CD4-positive, CD25-positive, alpha-beta regulatory T cell (primary cell): ENCODE results near the gene NOA1. TPM values are rescaled to one million over a fixed set of nuclear protein-coding genes. Genes with fewer than 3 reads are reported as not detected.

Experiments used
- ATAC-seq, 2 donors: fragments of 150-1000 bp; cut with Tn5 transposase; one replicate each; pipeline ENCODE4 v1.10.0; 2021; ENCODE audit warnings: low read depth in 2 of 2, moderate number of reproducible peaks in 2 of 2, moderate library complexity in 1 of 2
- DNase-seq, 3 donors: peaks; one replicate each; pipeline versions ENCODE4 v3.0.0 to v3.0.0-alpha.2; 2012 to 2022; ENCODE audit warnings: mixed read lengths in 1 of 3
- H3K27ac ChIP-seq: one replicate; pipeline ENCODE4 v1.7.0; 2013; ENCODE audit warnings: mild to moderate bottlenecking, low read length; ENCODE audit not compliant: insufficient read depth, poor library complexity, severe bottlenecking
- H3K27me3 ChIP-seq: one replicate; pipeline ENCODE4 v1.7.0; 2013; ENCODE audit warnings: low read length; ENCODE audit not compliant: control insufficient read depth, insufficient read depth
- H3K36me3 ChIP-seq: one replicate; pipeline ENCODE4 v1.7.0; 2013; ENCODE audit warnings: mild to moderate bottlenecking, low read length, moderate library complexity; ENCODE audit not compliant: control insufficient read depth, insufficient read depth
- H3K4me1 ChIP-seq: 2 replicates; pipeline ENCODE4 v1.7.0; 2013; ENCODE audit warnings: mild to moderate bottlenecking, low read length; ENCODE audit not compliant: insufficient read depth, control insufficient read depth, poor library complexity, severe bottlenecking
- H3K4me3 ChIP-seq: one replicate; pipeline ENCODE4 v1.7.0; 2013; ENCODE audit warnings: low read depth, mild to moderate bottlenecking, low read length, moderate library complexity
- H3K9me3 ChIP-seq, 2 experiments: 1 replicate in 1 of 2; 2 replicates in 1 of 2; pipeline ENCODE4 v1.7.0; 2013; ENCODE audit warnings: low read length in 2 of 2, mild to moderate bottlenecking in 1 of 2, moderate library complexity in 1 of 2; ENCODE audit not compliant: control insufficient read depth in 2 of 2
- H3K27ac Mint-ChIP-seq, 3 donors: one replicate each; pipeline ENCODE4 v1.8.0; 2020 to 2022; ENCODE audit warnings: mild to moderate bottlenecking in 3 of 3, mixed read lengths in 3 of 3, moderate library complexity in 2 of 3
- H3K27me3 Mint-ChIP-seq: one replicate; pipeline ENCODE4 v1.8.0; 2022; ENCODE audit warnings: mild to moderate bottlenecking, mixed read lengths
- H3K36me3 Mint-ChIP-seq: one replicate; pipeline ENCODE4 v1.8.0; 2020; ENCODE audit warnings: mixed read lengths
- H3K4me1 Mint-ChIP-seq, 4 donors: one replicate each; pipeline ENCODE4 v1.8.0; 2020 to 2022; ENCODE audit warnings: mixed read lengths in 4 of 4, mild to moderate bottlenecking in 1 of 4
- H3K4me3 Mint-ChIP-seq, 4 donors: one replicate each; pipeline ENCODE4 v1.8.0; 2020 to 2022; ENCODE audit warnings: mild to moderate bottlenecking in 4 of 4, mixed read lengths in 4 of 4, moderate library complexity in 3 of 4
- H3K9me3 Mint-ChIP-seq, 7 donors: one replicate each; pipeline ENCODE4 v1.8.0; 2020 to 2022; ENCODE audit warnings: mixed read lengths in 7 of 7, mild to moderate bottlenecking in 3 of 7, moderate library complexity in 2 of 7
- polyA plus RNA-seq, 4 donors: library from polyadenylated mRNA; unstranded; fragments of 300-500 nt; fragmentation: Illumina TruSeq; gene quantifications; one replicate each; pipeline ENCODE4 v1.2.3, GENCODE V29; 2021
- total RNA-seq: library from RNA; stranded (reverse); gene quantifications from one replicate; pipeline ENCODE4 v1.2.3, GENCODE V29; 2022

The NOA1 gene
- total and polyA plus RNA-seq, 5 donors from 2014 or later: 19.7 to 27.7 (median 27.4) TPM

GRCh38 chr4:56976283-56976836 is 1.0 kb downstream of the NOA1 start:
- ATAC-seq (no peak), DNase-seq (peak in 1 of 3 donors; percentile 13)
- Histone ChIP-seq H3K4me1 (peaks cover 57% of the 10 kb centered on the region), H3K4me3 (peak overlapping the region; percentile 90), H3K27ac (peak overlapping the region; percentile 89), H3K9me3 (peaks cover 10 to 18% of the 10 kb centered on the region in 2 experiments), H3K27me3 (no peaks in the 10 kb centered on the region), H3K36me3 (peaks cover 30% of the 10 kb centered on the region)
- H3K4me3 Mint-ChIP-seq: peak overlapping the region; percentile 97 to 100 (median 98)
- peaks cover 11% of the 10 kb centered on the region for H3K27me3 Mint-ChIP-seq
- peaks cover 25% of the 10 kb centered on the region for H3K36me3 Mint-ChIP-seq
- H3K27ac Mint-ChIP-seq: peak overlapping the region; percentile 82 to 93 (median 86)
- H3K4me1 Mint-ChIP-seq: peaks cover 10 to 75% (median 49%) of the 10 kb centered on the region in 4 donors
- peaks cover 0 to 14% (median 0%) of the 10 kb centered on the region in 7 donors for H3K9me3 Mint-ChIP-seq

- H3K27me3 ChIP-seq: no peaks in the 10 kb centered on the region
- no peak overlapping the region for H3K27ac ChIP-seq
- Mint-ChIP-seq H3K36me3 (peaks cover 31% of the 10 kb centered on the region), H3K27me3 (peaks cover 4% of the 10 kb centered on the region), H3K9me3 (peaks cover 0 to 14% (median 0%) of the 10 kb centered on the region in 7 donors), H3K4me3 (peak overlapping the region in 1 of 4 donors; percentile 60), H3K27ac (no peak overlapping the region), H3K4me1 (peaks cover 7 to 50% (median 33%) of the 10 kb centered on the region in 4 donors)
- H3K36me3 ChIP-seq: peaks cover 51% of the 10 kb centered on the region
- H3K4me1 ChIP-seq: peaks cover 29% of the 10 kb centered on the region
- ATAC-seq (no peak), DNase-seq (no peak)
- H3K4me3 ChIP-seq: no peak overlapping the region
- peaks cover 10 to 18% of the 10 kb centered on the region in 2 experiments for H3K9me3 ChIP-seq
These were observed 4.1 kb downstream of the NOA1 start for GRCh38 chr4:56973336-56973735.

- Histone ChIP-seq H3K4me1 (peaks cover 27% of the 10 kb centered on the region), H3K9me3 (peaks cover 10 to 18% of the 10 kb centered on the region in 2 experiments), H3K36me3 (peaks cover 56% of the 10 kb centered on the region), H3K27ac (no peak overlapping the region), H3K4me3 (no peak overlapping the region), H3K27me3 (no peaks in the 10 kb centered on the region)
- peak overlapping the region in 1 of 4 donors; percentile 60 for H3K4me3 Mint-ChIP-seq
- H3K9me3 Mint-ChIP-seq: peaks cover 0 to 14% (median 0%) of the 10 kb centered on the region in 7 donors
- peak in 1 of 3 donors; percentile 7 for DNase-seq
- peaks cover 7 to 49% (median 32%) of the 10 kb centered on the region in 4 donors for H3K4me1 Mint-ChIP-seq
- H3K27me3 Mint-ChIP-seq: peaks cover 4% of the 10 kb centered on the region
- no peak for ATAC-seq
- H3K27ac Mint-ChIP-seq: no peak overlapping the region
- peaks cover 31% of the 10 kb centered on the region for H3K36me3 Mint-ChIP-seq
These were observed 4.6 kb downstream of the NOA1 start for GRCh38 chr4:56972809-56973208.

GRCh38 chr4:56972389-56972788 is 5.0 kb downstream of the NOA1 start:
- no peak for ATAC-seq
- Mint-ChIP-seq H3K27ac (peak overlapping the region in 1 of 3 donors; percentile 78), H3K36me3 (peaks cover 34% of the 10 kb centered on the region), H3K4me3 (peak overlapping the region in 1 of 4 donors; percentile 60), H3K9me3 (peaks cover 0 to 14% (median 0%) of the 10 kb centered on the region in 7 donors), H3K4me1 (peaks cover 3 to 45% (median 30%) of the 10 kb centered on the region in 4 donors), H3K27me3 (peaks cover 3% of the 10 kb centered on the region)
- no peak for DNase-seq
- H3K27ac ChIP-seq: no peak overlapping the region
- peaks cover 27% of the 10 kb centered on the region for H3K4me1 ChIP-seq
- peaks cover 10 to 18% of the 10 kb centered on the region in 2 experiments for H3K9me3 ChIP-seq
- H3K36me3 ChIP-seq: peaks cover 60% of the 10 kb centered on the region
- no peak overlapping the region for H3K4me3 ChIP-seq
- H3K27me3 ChIP-seq: no peaks in the 10 kb centered on the region

GRCh38 chr4:56971383-56971782 is 6.0 kb downstream of the NOA1 start:
- Mint-ChIP-seq H3K4me1 (peaks cover 0 to 41% (median 29%) of the 10 kb centered on the region in 4 donors), H3K9me3 (peaks cover 0 to 14% (median 0%) of the 10 kb centered on the region in 7 donors), H3K36me3 (peaks cover 41% of the 10 kb centered on the region), H3K27me3 (no peaks in the 10 kb centered on the region), H3K4me3 (peak overlapping the region in 2 of 4 donors; percentile 31 to 38), H3K27ac (no peak overlapping the region)
- Histone ChIP-seq H3K4me3 (no peak overlapping the region), H3K27ac (no peak overlapping the region), H3K36me3 (peaks cover 68% of the 10 kb centered on the region), H3K4me1 (peaks cover 24% of the 10 kb centered on the region), H3K9me3 (peaks cover 10 to 18% of the 10 kb centered on the region in 2 experiments), H3K27me3 (no peaks in the 10 kb centered on the region)
- ATAC-seq: no peak
- no peak for DNase-seq

GRCh38 chr4:56961107-56961500 is 16.3 kb downstream of the NOA1 start:
- Histone ChIP-seq H3K36me3 (peaks cover 39% of the 10 kb centered on the region), H3K9me3 (no peaks in the 10 kb centered on the region), H3K27me3 (no peaks in the 10 kb centered on the region), H3K4me3 (no peak overlapping the region), H3K27ac (no peak overlapping the region), H3K4me1 (no peaks in the 10 kb centered on the region)
- Mint-ChIP-seq H3K4me3 (no peak overlapping the region), H3K36me3 (peaks cover 20% of the 10 kb centered on the region), H3K27me3 (no peaks in the 10 kb centered on the region), H3K27ac (no peak overlapping the region), H3K9me3 (no peaks in the 10 kb centered on the region), H3K4me1 (peaks cover 0 to 3% (median 0%) of the 10 kb centered on the region in 4 donors)
- ATAC-seq (no peak), DNase-seq (no peak)

- Mint-ChIP-seq H3K27me3 (no peaks in the 10 kb centered on the region), H3K36me3 (peaks cover 6% of the 10 kb centered on the region), H3K9me3 (no peaks in the 10 kb centered on the region), H3K4me3 (no peak overlapping the region), H3K4me1 (no peaks in the 10 kb centered on the region), H3K27ac (no peak overlapping the region)
- Histone ChIP-seq H3K36me3 (peaks cover 22% of the 10 kb centered on the region), H3K27ac (no peak overlapping the region), H3K4me3 (no peak overlapping the region), H3K4me1 (no peaks in the 10 kb centered on the region), H3K27me3 (no peaks in the 10 kb centered on the region), H3K9me3 (no peaks in the 10 kb centered on the region)
- ATAC-seq (no peak), DNase-seq (no peak)
These were observed 18.3 kb downstream of the NOA1 start for GRCh38 chr4:56959100-56959499.

- Histone ChIP-seq H3K9me3 (no peaks in the 10 kb centered on the region), H3K27ac (no peak overlapping the region), H3K27me3 (no peaks in the 10 kb centered on the region), H3K4me3 (no peak overlapping the region), H3K36me3 (peaks cover 13% of the 10 kb centered on the region), H3K4me1 (no peaks in the 10 kb centered on the region)
- DNase-seq (no peak), ATAC-seq (no peak)
- Mint-ChIP-seq H3K4me3 (no peak overlapping the region), H3K36me3 (peaks cover 6% of the 10 kb centered on the region), H3K27me3 (no peaks in the 10 kb centered on the region), H3K27ac (no peak overlapping the region), H3K9me3 (no peaks in the 10 kb centered on the region), H3K4me1 (no peaks in the 10 kb centered on the region)
These were observed 19.3 kb downstream of the NOA1 start for GRCh38 chr4:56958111-56958517.
